NCI-H2227 (cell line): ENCODE results near the gene RIBC2.
"Not testable (repeated sequence)": the region's sequence is repeated elsewhere in the genome, so short reads cannot be mapped to it uniquely, and the experiment has no call there.

Experiments
- DNase-seq: peaks from one replicate; lab custom pipeline; 2025; ENCODE audit not compliant: unreplicated experiment; lab: John Stamatoyannopoulos, UW

Gene RIBC2

GRCh38 chr22:45423524-45423923 lies 10.0 kb downstream of the RIBC2 start:
- DNase-seq: no peak

DNA sequence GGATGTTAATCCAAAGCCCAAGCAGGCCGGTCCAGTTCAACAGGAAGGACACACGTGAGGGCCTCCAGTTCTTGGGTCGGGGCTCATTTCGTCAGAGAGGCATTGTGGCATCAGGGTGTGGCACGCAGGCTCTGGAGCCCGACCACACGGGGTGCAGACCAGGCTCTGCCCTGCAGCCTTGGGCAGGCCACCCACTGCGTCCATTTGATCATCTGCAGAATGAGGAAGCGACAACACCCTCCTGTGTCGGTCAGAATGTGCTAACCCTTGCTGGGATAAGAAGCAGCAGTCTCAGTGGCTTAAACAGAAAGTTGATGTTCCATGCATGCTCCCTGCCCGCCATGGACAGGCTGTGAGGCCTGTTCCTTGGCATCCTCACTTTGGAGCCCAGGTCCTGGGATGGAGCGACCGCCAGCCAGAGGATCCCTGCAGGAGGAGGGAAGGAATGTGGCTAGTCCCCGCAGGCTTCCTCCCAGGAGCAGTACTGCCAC lies 10.8 kb downstream of the RIBC2 start:
- no peak for DNase-seq

GRCh38 chr22:45425101-45425500 lies 11.6 kb downstream of the RIBC2 start:
- DNase-seq: no peak

DNA sequence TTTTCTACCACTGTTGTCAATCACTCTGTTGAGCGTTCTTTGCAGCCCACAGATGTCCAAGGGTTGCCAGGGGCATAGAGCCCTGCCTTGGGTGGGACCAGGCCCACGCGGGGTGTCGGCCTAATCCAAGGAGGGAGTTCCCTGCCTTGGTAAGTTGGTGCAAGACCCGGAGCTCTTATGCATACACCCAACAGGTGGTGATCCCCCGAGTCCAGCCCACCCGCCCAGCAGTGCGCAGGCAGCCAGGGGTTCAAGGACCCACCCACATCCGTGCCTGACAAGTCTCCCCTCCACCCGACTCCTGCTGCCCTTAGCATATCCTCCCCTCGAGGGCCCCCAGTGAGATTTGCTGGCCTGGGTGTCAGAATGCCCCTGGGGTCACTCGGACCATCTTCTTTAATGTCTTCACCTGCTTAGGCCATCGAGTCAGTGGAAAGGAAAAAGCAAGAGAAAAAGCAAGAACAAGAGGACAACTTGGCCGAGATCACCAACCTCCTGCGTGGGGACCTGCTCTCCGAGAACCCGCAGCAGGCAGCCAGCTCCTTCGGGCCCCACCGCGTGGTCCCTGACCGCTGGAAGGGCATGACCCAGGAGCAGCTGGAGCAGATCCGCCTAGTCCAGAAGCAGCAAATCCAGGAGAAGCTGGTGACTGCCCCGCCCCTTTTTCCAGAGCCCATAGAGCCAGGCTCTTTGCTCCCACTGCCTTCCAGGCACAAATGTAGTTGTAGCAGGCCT lies 12.2 kb downstream of the RIBC2 start:
- no peak for DNase-seq

DNA sequence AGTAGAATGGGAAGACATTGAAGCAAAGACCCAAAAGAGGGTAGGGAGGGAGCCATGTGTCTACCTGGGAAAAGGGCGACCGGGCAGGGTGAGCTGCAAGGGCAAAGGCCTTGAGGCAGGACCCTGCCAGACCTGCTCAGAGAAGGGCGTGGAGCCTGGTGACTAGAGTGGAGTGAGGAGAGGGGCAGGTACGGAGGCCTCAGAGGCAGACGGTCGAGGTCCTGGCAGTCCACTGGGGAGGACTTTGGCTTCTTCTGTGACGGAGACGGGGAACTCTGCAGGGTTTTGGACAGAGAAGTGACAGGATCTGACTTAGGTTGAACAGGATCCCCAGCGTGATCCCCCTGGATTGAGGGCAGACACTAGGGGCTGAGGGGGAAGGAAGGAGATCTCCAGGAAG lies 12.9 kb downstream of the RIBC2 start:
- no peak for DNase-seq

DNA sequence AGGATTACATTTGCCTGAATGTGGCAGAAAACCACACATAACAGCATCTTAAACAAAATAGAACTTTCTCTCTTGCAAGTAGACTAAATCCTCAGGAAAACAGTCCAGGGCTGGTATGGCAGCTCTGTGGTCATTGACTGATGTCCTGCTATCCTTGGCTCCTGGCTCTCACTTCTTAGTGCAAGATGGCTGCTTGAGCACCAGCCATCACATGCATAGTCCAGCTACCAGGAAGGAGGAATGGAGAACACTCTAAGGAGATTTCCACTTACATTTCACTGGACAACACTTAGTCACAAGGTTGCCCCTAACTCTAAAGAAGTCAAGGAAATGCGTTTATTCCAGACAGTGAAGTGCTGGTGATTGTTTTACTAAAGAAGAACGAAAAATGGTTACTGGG lies 13.6 kb downstream of the RIBC2 start:
- DNase-seq: no peak

DNA sequence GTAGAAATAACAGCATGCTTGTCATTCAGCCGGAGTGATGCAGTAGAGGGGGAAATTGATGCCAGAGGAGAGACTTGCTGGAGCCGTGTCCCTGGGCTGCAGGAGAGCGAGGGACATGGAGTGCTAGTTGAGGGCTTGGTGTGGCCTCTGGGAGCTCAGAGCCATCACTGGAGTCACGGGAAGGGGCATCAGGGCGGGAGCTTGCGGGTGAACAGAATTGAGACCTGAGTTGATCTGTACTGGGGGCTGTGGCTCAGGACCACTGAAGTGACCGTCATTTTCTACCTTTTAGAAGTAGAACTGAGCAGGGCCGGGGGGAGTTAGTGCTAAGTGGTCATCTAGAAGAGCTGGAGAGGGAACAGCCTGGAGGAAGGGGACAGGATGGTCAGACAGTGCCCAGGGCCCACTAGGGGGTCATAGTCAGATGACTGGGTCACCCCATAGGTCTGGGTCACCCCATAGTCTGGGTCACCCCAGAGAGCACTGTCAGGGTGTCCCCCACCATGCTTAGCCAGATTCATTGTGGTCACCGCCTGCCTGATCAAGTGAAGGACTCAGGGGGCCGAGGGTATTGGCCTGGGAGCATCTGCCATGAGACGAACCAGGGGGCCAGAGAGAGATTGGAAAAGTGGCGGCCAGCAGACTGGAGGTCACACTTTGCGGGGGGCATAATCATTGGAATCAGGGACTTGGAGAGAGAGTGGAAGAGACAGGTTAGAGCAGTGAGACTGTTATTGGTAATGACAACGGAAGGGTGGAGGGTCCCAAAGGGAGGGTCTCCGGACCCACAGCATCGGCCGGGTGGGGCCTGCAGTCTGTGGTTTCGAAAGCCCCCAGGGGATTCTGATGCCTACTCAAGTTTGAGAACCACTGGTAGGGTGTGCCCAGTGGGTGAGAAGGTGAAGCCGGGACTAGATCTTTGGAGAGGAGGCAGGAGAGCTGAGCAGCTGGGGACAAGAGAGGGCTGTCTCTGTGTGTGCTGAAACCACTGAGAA lies 15.2 kb downstream of the RIBC2 start:
- DNase-seq: no peak

DNA sequence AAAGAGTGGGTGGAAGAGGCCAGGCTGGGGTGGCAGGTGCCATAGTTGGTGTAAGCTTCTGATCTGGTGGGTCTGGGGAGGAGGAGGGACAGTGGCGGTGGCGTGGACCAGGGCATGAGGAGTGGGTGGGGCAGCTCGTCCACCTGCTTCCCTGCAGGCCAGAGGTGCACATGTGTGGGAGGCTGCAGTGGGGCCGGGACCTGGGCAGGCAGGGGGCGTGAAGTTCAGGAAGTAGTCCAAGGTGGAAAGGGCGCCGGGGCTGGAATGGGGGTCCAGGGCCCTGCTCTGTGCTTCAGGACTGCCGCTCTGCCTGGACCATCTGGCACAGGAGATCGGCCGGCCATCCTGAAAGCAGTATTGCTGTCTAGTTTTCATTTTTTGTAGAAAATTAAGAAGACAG lies 15.9 kb downstream of the RIBC2 start:
- no peak for DNase-seq

- DNase-seq: no peak
These were observed 16.7 kb downstream of the RIBC2 start for GRCh38 chr22:45429981-45430775.

- no peak for DNase-seq
These were observed 17.4 kb downstream of the RIBC2 start for GRCh38 chr22:45430871-45431270.

- no peak for DNase-seq
These were observed 21.5 kb downstream of the RIBC2 start for GRCh38 chr22:45434981-45435380.

DNA sequence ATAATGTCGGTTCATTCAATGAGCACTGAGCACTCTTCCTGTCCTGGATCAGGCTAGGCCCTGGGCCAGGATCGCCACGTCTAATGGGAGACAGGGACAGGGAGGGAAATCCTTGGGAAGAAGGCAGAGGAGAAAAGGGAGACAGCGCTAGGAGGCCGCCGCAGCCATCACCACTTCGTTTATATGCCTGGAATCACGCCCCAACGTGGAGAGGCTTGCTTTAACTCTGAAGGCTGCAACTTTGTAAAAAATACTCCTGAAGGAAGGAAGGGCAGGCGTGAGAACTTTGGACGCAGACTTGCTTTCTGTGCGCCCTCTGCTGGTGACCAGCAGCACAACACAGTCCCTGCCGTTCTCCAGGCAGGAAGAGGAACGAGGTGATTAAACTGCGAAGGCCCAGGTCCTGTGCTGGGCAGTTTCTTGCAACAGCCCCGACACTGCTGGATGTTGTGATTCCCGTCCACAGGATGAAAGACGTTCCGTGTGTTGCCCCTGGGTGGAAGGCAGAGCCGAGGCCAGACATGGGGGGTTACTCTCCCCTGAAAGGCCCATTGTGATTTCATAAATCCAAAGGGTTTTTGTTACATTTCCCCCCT lies 22.1 kb downstream of the RIBC2 start:
- DNase-seq: peak; percentile 84

GRCh38 chr22:45436871-45437517 lies 23.5 kb downstream of the RIBC2 start:
- DNase-seq: not testable (repeated sequence)

DNA sequence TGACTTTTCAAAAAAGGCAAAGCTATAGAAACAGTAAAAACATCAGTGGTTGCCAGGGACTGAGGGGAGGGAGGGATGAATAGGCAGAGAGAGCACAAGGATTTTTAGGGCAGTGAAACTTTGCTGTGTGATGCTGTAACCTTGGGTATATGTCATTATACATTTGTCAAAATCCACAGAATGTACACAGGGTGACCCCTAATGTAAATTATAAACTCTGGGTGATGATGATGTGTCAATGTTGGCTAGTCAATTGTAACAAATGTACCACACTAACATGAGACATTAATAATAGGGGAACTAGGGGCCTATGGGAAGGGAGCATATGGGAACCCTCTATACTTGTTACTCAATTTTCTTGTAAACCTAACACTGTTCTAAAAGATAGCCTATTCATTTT lies 24.8 kb downstream of the RIBC2 start:
- DNase-seq: no peak

DNA sequence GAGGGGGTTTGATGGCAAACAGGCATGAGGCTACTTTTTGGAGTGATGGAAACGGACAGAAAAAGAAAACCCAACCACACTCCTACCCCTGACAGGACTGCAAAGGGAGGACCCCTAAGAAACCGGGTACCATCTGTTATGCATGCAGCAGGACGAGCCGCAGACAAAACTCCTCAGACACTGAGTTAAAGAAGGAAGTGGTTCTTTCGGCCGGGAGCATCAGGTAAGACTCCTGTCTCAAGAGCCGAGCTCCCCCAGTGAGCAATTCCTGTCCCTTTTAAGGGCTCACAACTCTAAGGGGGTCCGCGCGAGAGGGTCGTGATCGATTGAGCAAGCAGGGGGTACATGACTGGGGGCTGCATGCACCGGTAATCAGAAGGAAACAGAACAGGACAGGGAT lies 27.2 kb downstream of the RIBC2 start:
- not testable (repeated sequence) for DNase-seq

DNA sequence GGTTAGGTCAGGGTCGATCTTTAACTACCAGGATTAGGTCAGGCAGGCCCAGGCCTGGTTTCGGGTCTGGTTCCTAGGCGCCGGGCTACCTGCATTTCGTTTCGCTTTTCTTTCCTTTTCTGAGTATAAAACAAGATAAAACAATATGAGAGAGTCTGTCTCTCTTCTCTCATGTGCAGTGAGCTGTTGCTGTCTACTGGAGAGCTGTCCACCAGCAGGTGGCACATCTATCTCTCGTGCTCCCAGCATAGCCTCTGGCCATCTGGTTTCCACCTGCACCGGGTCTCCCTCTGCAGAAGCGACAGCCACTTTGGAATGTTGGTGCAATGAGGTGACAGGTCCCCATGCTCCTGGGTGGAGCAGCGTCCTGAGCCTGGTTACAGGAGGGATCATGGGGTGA lies 27.6 kb downstream of the RIBC2 start:
- DNase-seq: peak; percentile 48

DNA sequence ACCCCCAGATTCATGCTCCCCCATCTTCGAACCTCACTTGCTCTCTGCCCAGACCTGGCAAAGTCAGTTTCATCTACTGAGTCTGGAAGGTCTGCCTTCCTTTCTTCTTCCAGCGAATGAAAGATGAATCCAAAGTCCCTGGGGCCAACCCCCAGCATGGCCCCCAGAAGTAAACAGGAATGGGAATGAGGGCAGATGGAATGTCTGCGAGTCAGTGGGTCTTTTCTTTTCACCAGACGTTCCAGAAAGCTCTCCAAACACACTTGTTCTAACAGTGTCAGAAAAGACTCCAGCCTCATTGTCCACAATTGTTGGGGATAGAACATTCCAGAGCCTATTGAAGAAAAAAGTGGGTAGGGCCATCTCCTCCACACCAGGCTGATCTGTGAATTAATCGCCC lies 28.6 kb downstream of the RIBC2 start:
- DNase-seq: no peak

GRCh38 chr22:45444168-45444567 lies 30.7 kb downstream of the RIBC2 start:
- DNase-seq: no peak

GRCh38 chr22:45445031-45445710 lies 31.7 kb downstream of the RIBC2 start:
- DNase-seq: no peak

- DNase-seq: no peak
These were observed 32.7 kb downstream of the RIBC2 start for GRCh38 chr22:45446216-45446615.
